ENCODE data around the gene LYRM9. TPM values are rescaled to one million over a fixed set of nuclear protein-coding genes. Genes with fewer than 3 reads are reported as not detected.

Gene LYRM9
- total and polyA plus RNA-seq, 10 of the 15 experiments (the other 5 are each of a cell fraction or from before 2014, with no cell fraction given) = 1.8 to 8.3 (median 4.6) TPM

DNA sequence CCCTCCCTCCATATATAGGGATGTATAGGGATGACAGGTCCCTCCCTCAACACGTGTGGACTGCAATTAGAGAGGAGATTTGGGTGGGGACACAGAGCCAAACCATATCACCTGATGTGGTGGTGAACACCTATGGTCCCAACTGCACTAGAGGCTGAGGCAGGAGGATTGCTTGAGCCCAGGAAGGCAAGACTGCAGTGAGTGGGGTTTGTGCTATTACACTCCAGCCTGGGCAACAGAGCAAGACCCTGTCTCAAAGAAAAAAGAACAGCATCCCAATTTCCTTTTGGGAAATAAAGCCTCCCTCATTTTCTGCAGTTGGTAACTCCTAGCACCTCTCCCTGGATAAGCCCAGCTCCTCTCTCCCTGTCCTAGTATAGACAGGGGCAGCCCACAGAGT lies 23.8 kb upstream of the LYRM9 start:
- DNase-seq (ENCODE audit: low read depth, low spot score) (no peak), FAIRE-seq (no peak), ATAC-seq (no peak)
- Histone ChIP-seq H3K9me3 (replicated peaks; ENCODE audit: control insufficient read depth, insufficient read depth, low read length) (no peaks in the 10 kb centered on the region), H3K4me3 (no peak overlapping the region), H3K79me2 (ENCODE audit: control insufficient read depth, insufficient read depth, low read length) (no peaks in the 10 kb centered on the region), H2AFZ (ENCODE audit: control insufficient read depth, low read depth, low read length) (no peak overlapping the region), H3K36me3 (ENCODE audit: control insufficient read depth in 2 of 2, insufficient read depth in 2 of 2, low read length in 1 of 2) (no peaks in the 10 kb centered on the region), H3K9ac (ENCODE audit: control insufficient read depth, insufficient read depth, low read length) (no peak overlapping the region), H3K27ac (ENCODE audit: control insufficient read depth, insufficient read depth) (no peak overlapping the region), H4K20me1 (ENCODE audit: control insufficient read depth, insufficient read depth) (no peaks in the 10 kb centered on the region), H3K4me2 (ENCODE audit: control insufficient read depth, insufficient read depth) (no peak overlapping the region), H3K27me3 (replicated peaks in 1 of 2; ENCODE audit: control insufficient read depth in 2 of 2, insufficient read depth in 2 of 2, low read length in 1 of 2) (no peaks in the 10 kb centered on the region), H3K4me1 (ENCODE audit: control insufficient read depth, insufficient read depth, low read length) (no peaks in the 10 kb centered on the region)
- 0% methylated on average over 1 of the region's 1 CpG for WGBS (ENCODE audit: insufficient coverage, insufficient replicate concordance, low lambda C conversion rate, missing lambda C conversion rate)
- SMC1A ChIA-PET (ENCODE audit: uncharacterized antibody, unreplicated experiment) = no interaction called here
- RAD21 ChIA-PET (ENCODE audit: unreplicated experiment) = no interaction called here
- intact Hi-C loops (cut with micrococcal nuclease; ENCODE audit: unreplicated experiment) (no loop called here), in situ Hi-C loops (cut with MboI) (no loop called here)
- TF ChIP-seq NFIC (IDR thresholded peaks at IDR 0.05; ENCODE audit: low read depth, low read length) (no peak), TCF7 (IDR thresholded peaks at IDR 0.05; ENCODE audit: borderline replicate concordance) (no peak), ZNF274 (IDR thresholded peaks at IDR 0.05; ENCODE audit: insufficient read depth, insufficient read length) (no peak), ZZZ3 (IDR thresholded peaks at IDR 0.05; ENCODE audit: control insufficient read depth, insufficient read length, low read depth) (no peak), SIX5 (IDR thresholded peaks at IDR 0.05; ENCODE audit: low read depth, low read length, severe bottlenecking) (no peak), CBX3 (IDR thresholded peaks at IDR 0.05; ENCODE audit: borderline replicate concordance, low read depth) (no peak), SMARCA5 (IDR thresholded peaks at IDR 0.05) (no peak), STAT1 (conservative IDR thresholded peaks at IDR 0.05) (no peak)
- TF ChIP-seq, protein P1, sequence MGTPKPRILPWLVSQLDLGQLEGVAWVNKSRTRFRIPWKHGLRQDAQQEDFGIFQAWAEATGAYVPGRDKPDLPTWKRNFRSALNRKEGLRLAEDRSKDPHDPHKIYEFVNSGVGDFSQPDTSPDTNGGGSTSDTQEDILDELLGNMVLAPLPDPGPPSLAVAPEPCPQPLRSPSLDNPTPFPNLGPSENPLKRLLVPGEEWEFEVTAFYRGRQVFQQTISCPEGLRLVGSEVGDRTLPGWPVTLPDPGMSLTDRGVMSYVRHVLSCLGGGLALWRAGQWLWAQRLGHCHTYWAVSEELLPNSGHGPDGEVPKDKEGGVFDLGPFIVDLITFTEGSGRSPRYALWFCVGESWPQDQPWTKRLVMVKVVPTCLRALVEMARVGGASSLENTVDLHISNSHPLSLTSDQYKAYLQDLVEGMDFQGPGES (IDR thresholded peaks at IDR 0.05) = no peak
- TF ChIP-seq, protein P2, sequence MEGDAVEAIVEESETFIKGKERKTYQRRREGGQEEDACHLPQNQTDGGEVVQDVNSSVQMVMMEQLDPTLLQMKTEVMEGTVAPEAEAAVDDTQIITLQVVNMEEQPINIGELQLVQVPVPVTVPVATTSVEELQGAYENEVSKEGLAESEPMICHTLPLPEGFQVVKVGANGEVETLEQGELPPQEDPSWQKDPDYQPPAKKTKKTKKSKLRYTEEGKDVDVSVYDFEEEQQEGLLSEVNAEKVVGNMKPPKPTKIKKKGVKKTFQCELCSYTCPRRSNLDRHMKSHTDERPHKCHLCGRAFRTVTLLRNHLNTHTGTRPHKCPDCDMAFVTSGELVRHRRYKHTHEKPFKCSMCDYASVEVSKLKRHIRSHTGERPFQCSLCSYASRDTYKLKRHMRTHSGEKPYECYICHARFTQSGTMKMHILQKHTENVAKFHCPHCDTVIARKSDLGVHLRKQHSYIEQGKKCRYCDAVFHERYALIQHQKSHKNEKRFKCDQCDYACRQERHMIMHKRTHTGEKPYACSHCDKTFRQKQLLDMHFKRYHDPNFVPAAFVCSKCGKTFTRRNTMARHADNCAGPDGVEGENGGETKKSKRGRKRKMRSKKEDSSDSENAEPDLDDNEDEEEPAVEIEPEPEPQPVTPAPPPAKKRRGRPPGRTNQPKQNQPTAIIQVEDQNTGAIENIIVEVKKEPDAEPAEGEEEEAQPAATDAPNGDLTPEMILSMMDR (IDR thresholded peaks at IDR 0.05 in 2 of 3, conservative IDR thresholded peaks at IDR 0.05 in 1 of 3; ENCODE audit: control insufficient read depth in 2 of 3, extremely low read depth in 1 of 3, insufficient read depth in 1 of 3, low read depth in 3 of 3, low read length in 3 of 3) = no peak
- TF ChIP-seq, protein P3, sequence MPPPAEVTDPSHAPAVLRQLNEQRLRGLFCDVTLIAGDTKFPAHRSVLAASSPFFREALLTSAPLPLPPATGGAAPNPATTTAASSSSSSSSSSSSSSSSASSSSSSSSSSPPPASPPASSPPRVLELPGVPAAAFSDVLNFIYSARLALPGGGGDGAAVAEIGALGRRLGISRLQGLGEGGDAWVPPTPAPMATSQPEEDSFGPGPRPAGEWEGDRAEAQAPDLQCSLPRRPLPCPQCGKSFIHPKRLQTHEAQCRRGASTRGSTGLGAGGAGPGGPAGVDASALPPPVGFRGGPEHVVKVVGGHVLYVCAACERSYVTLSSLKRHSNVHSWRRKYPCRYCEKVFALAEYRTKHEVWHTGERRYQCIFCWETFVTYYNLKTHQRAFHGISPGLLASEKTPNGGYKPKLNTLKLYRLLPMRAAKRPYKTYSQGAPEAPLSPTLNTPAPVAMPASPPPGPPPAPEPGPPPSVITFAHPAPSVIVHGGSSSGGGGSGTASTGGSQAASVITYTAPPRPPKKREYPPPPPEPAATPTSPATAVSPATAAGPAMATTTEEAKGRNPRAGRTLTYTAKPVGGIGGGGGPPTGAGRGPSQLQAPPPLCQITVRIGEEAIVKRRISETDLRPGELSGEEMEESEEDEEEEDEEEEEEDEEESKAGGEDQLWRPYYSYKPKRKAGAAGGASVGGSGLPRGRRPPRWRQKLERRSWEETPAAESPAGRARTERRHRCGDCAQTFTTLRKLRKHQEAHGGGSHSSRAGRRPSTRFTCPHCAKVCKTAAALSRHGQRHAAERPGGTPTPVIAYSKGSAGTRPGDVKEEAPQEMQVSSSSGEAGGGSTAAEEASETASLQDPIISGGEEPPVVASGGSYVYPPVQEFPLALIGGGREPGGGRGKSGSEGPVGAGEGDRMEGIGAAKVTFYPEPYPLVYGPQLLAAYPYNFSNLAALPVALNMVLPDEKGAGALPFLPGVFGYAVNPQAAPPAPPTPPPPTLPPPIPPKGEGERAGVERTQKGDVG (CRISPR knock-in tag; IDR thresholded peaks at IDR 0.05) = no peak
- TF ChIP-seq, protein P4, sequence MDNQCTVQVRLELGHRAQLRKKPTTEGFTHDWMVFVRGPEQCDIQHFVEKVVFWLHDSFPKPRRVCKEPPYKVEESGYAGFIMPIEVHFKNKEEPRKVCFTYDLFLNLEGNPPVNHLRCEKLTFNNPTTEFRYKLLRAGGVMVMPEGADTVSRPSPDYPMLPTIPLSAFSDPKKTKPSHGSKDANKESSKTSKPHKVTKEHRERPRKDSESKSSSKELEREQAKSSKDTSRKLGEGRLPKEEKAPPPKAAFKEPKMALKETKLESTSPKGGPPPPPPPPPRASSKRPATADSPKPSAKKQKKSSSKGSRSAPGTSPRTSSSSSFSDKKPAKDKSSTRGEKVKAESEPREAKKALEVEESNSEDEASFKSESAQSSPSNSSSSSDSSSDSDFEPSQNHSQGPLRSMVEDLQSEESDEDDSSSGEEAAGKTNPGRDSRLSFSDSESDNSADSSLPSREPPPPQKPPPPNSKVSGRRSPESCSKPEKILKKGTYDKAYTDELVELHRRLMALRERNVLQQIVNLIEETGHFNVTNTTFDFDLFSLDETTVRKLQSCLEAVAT (IDR thresholded peaks at IDR 0.05) = no peak
- TF ChIP-seq, protein P5, sequence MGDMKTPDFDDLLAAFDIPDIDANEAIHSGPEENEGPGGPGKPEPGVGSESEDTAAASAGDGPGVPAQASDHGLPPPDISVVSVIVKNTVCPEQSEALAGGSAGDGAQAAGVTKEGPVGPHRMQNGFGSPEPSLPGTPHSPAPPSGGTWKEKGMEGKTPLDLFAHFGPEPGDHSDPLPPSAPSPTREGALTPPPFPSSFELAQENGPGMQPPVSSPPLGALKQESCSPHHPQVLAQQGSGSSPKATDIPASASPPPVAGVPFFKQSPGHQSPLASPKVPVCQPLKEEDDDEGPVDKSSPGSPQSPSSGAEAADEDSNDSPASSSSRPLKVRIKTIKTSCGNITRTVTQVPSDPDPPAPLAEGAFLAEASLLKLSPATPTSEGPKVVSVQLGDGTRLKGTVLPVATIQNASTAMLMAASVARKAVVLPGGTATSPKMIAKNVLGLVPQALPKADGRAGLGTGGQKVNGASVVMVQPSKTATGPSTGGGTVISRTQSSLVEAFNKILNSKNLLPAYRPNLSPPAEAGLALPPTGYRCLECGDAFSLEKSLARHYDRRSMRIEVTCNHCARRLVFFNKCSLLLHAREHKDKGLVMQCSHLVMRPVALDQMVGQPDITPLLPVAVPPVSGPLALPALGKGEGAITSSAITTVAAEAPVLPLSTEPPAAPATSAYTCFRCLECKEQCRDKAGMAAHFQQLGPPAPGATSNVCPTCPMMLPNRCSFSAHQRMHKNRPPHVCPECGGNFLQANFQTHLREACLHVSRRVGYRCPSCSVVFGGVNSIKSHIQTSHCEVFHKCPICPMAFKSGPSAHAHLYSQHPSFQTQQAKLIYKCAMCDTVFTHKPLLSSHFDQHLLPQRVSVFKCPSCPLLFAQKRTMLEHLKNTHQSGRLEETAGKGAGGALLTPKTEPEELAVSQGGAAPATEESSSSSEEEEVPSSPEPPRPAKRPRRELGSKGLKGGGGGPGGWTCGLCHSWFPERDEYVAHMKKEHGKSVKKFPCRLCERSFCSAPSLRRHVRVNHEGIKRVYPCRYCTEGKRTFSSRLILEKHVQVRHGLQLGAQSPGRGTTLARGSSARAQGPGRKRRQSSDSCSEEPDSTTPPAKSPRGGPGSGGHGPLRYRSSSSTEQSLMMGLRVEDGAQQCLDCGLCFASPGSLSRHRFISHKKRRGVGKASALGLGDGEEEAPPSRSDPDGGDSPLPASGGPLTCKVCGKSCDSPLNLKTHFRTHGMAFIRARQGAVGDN (IDR thresholded peaks at IDR 0.05) = no peak
- CTCF ChIA-PET = no interaction called here
- no TSS peak for BruUV-seq (replicated peaks)
- POLR2A ChIA-PET = no interaction called here

Data from GM12878 (cell line).